SK-N-SH treated with all-trans-retinoic acid at 6 μM for 48 hours (cell line): ENCODE results near the gene TFCP2.
"Not testable (repeated sequence)": the region's sequence is repeated elsewhere in the genome, so short reads cannot be mapped to it uniquely, and the experiment has no call there.

Experiments used
- ATAC-seq: fragments of 200-7000 bp; cut with Tn5 transposase; 3 replicates; pipeline ENCODE4 v1.9.1; 2020; ENCODE audit warnings: mild to moderate bottlenecking, moderate library complexity
- ARNTL ChIP-seq: fragments of 450-650 bp; formaldehyde crosslinking; IDR thresholded peaks from 2 replicates; pipeline ENCODE4 v1.5.0; 2020; ENCODE audit warnings: low read depth, mild to moderate bottlenecking, moderate library complexity, borderline replicate concordance
- CSDC2 ChIP-seq: fragments of 250-450 bp; sonication (Bioruptor Pico); IDR thresholded peaks from 2 replicates; pipeline ENCODE4 v1.5.0; 2020; ENCODE audit warnings: mild to moderate bottlenecking, moderate library complexity
- ESRRG ChIP-seq: fragments of 250-450 bp; sonication (Bioruptor Pico); IDR thresholded peaks from 2 replicates; pipeline ENCODE4 v1.6.1; 2021; ENCODE audit warnings: mild to moderate bottlenecking
- GLIS3 ChIP-seq: fragments of 250-450 bp; sonication (Bioruptor Pico); IDR thresholded peaks from 2 replicates; pipeline ENCODE4 v1.5.0; 2020; ENCODE audit warnings: mild to moderate bottlenecking, moderate library complexity
- ISL1 ChIP-seq: fragments of 250-450 bp; sonication (Bioruptor Pico); IDR thresholded peaks from 2 replicates; pipeline ENCODE4 v2.1.2; 2022; ENCODE audit warnings: mild to moderate bottlenecking, moderate library complexity
- OSR1 ChIP-seq: fragments of 250-450 bp; sonication (Bioruptor Pico); IDR thresholded peaks from 2 replicates; pipeline ENCODE4 v1.8.0; 2022; ENCODE audit warnings: moderate library complexity, mild to moderate bottlenecking, inconsistent platforms
- PPARA ChIP-seq: fragments of 250-450 bp; sonication (Bioruptor Pico); IDR thresholded peaks from 2 replicates; pipeline ENCODE4 v1.5.0; 2020; ENCODE audit warnings: mild to moderate bottlenecking, borderline replicate concordance
- RARB ChIP-seq: fragments of 250-450 bp; sonication (Bioruptor Pico); IDR thresholded peaks from 2 replicates; pipeline ENCODE4 v1.8.0; 2021; ENCODE audit warnings: mild to moderate bottlenecking, moderate library complexity
- SNAI2 ChIP-seq: fragments of 250-450 bp; sonication (Bioruptor Pico); IDR thresholded peaks from 2 replicates; pipeline ENCODE4 v1.5.0; 2020; ENCODE audit warnings: mild to moderate bottlenecking, moderate library complexity
- ZFP30 ChIP-seq: fragments of 450-650 bp; formaldehyde crosslinking; IDR thresholded peaks from 2 replicates; pipeline ENCODE4 v1.5.0; 2022; ENCODE audit warnings: mild to moderate bottlenecking, moderate library complexity
- ZNF565 ChIP-seq: fragments of 450-650 bp; formaldehyde crosslinking; conservative IDR thresholded peaks from 2 replicates; pipeline ENCODE4 v1.5.0; 2020; ENCODE audit warnings: low read depth, mild to moderate bottlenecking, moderate library complexity
- TF ChIP-seq, protein P1 (sequence below): fragments of 250-450 bp; sonication (Bioruptor Pico); IDR thresholded peaks from 2 replicates; pipeline ENCODE4 v1.8.0; 2020; ENCODE audit warnings: mild to moderate bottlenecking, moderate library complexity, borderline replicate concordance
- TF ChIP-seq, protein P2 (sequence below): fragments of 250-450 bp; sonication (Bioruptor Pico); IDR thresholded peaks from 2 replicates; pipeline ENCODE4 v1.5.1; 2021; ENCODE audit warnings: mild to moderate bottlenecking, moderate library complexity
- TF ChIP-seq, protein P3 (sequence below): fragments of 250-450 bp; sonication (Bioruptor Pico); IDR thresholded peaks from 2 replicates; pipeline ENCODE4 v1.5.1; 2020; ENCODE audit warnings: low read depth, mild to moderate bottlenecking, moderate library complexity
- TF ChIP-seq, protein P4 (sequence below): fragments of 250-450 bp; sonication (Bioruptor Pico); IDR thresholded peaks from 2 replicates; pipeline ENCODE4 v1.5.0; 2020; ENCODE audit warnings: mild to moderate bottlenecking, moderate library complexity

The TFCP2 gene, protein sequence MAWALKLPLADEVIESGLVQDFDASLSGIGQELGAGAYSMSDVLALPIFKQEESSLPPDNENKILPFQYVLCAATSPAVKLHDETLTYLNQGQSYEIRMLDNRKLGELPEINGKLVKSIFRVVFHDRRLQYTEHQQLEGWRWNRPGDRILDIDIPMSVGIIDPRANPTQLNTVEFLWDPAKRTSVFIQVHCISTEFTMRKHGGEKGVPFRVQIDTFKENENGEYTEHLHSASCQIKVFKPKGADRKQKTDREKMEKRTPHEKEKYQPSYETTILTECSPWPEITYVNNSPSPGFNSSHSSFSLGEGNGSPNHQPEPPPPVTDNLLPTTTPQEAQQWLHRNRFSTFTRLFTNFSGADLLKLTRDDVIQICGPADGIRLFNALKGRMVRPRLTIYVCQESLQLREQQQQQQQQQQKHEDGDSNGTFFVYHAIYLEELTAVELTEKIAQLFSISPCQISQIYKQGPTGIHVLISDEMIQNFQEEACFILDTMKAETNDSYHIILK

DNA sequence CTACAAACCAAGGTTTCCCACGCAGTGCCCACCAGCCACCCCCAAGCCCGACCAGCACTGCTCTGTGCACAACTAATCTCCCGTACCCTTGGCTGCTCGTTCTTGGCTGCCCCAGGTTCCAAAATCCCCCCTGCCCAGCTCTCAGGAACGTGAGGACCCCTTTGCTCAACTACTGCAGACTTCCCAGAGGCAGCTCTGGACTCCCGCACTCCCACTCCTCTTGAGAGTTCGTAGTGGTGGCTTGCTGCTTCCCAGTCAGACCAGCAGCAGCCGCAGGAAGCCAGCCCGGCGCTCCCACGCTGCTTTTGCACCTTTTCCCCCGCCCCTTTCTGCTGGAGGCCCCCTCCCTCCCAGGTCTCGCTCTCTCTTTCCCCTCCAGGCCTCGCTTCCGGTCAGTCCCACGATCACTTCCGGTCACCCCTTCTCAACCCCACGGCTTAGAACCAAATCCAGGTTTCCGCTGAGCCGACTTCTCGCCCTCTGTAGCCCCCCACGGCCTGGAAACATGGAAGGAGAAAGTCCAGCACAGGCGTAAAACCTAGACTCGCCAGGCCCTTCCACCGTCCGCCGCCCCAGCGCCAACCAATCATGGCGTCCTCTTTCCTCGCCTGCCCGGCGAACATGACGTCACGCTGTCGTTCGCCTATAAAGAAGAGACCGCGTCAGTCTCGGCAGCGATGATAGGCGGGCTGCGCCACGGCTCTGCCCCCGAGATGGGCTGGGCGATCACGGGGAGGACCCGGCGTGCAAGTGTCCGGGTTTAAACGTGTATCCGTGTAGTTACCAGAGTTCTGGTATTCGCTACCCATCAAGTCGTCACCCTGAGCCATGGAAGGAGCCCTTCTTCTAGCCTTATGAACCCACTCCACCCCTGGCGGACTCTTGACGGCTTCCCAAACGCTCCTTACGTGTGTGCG, at the start of gene TFCP2:
TSS of gene TFCP2 (minus strand) at position 621 of the 917 bp plus-strand sequence. CDS start 713 bp downstream, outside the sequence.
- peak; percentile 94 for ATAC-seq
- TF ChIP-seq, protein P1, sequence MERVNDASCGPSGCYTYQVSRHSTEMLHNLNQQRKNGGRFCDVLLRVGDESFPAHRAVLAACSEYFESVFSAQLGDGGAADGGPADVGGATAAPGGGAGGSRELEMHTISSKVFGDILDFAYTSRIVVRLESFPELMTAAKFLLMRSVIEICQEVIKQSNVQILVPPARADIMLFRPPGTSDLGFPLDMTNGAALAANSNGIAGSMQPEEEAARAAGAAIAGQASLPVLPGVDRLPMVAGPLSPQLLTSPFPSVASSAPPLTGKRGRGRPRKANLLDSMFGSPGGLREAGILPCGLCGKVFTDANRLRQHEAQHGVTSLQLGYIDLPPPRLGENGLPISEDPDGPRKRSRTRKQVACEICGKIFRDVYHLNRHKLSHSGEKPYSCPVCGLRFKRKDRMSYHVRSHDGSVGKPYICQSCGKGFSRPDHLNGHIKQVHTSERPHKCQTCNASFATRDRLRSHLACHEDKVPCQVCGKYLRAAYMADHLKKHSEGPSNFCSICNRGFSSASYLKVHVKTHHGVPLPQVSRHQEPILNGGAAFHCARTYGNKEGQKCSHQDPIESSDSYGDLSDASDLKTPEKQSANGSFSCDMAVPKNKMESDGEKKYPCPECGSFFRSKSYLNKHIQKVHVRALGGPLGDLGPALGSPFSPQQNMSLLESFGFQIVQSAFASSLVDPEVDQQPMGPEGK (CRISPR knock-in tag), result peak; percentile 81; the same call in 1 of the 2 replicates
- TF ChIP-seq SNAI2, result no peak
- TF ChIP-seq, protein P2, sequence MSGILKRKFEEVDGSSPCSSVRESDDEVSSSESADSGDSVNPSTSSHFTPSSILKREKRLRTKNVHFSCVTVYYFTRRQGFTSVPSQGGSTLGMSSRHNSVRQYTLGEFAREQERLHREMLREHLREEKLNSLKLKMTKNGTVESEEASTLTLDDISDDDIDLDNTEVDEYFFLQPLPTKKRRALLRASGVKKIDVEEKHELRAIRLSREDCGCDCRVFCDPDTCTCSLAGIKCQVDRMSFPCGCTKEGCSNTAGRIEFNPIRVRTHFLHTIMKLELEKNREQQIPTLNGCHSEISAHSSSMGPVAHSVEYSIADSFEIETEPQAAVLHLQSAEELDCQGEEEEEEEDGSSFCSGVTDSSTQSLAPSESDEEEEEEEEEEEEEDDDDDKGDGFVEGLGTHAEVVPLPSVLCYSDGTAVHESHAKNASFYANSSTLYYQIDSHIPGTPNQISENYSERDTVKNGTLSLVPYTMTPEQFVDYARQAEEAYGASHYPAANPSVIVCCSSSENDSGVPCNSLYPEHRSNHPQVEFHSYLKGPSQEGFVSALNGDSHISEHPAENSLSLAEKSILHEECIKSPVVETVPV (CRISPR knock-in tag), result peak; percentile 62; the same call in 1 of the 2 replicates
- TF ChIP-seq, all 23 proteins: peak for 2

DNA sequence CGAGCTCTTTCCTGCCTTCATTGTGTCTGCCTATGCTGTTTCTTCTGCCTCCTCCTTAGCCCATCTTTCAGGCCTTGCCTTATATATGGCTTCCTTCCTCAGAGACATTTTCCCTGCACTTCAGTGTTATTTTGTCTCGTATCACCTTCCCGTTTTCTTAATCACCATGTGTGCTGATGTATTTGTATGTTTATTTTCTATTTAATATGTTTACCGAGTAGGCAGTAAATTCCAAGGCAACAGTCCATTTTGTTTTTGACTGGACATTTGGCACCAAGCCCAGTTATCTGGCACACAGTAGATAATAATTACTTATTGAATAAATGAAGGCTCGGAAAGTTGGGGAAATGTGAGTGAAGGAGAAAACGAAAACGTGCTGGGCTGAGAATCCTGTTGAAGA, 49.5 kb upstream of the TFCP2 start:
- ATAC-seq, result no peak

DNA sequence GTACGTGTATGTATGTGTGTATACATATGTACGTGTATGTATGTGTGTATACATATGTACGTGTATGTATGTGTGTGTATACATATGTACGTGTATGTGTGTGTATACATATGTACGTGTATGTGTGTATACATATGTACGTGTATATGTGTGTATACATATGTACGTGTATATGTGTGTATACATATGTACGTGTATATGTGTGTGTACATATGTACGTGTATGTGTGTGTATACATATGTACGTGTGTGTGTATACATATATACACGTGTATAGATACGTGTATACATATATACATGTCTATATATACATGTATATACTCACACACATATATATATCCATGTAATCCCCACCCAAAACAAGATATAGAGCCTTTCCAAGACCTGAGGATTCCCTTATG, 46.9 kb upstream of the TFCP2 start:
- not testable (repeated sequence) for ATAC-seq

More for the DNA sequence above, 49.5 kb upstream of the TFCP2 start:
- TF ChIP-seq, protein P3, sequence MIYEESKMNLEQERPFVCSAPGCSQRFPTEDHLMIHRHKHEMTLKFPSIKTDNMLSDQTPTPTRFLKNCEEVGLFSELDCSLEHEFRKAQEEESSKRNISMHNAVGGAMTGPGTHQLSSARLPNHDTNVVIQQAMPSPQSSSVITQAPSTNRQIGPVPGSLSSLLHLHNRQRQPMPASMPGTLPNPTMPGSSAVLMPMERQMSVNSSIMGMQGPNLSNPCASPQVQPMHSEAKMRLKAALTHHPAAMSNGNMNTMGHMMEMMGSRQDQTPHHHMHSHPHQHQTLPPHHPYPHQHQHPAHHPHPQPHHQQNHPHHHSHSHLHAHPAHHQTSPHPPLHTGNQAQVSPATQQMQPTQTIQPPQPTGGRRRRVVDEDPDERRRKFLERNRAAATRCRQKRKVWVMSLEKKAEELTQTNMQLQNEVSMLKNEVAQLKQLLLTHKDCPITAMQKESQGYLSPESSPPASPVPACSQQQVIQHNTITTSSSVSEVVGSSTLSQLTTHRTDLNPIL (CRISPR knock-in tag), result no peak
- no peak for TF ChIP-seq ISL1 (CRISPR knock-in tag)
- no peak for TF ChIP-seq ARNTL (CRISPR knock-in tag)
- no peak for TF ChIP-seq CSDC2 (CRISPR knock-in tag)
- TF ChIP-seq, protein P4, sequence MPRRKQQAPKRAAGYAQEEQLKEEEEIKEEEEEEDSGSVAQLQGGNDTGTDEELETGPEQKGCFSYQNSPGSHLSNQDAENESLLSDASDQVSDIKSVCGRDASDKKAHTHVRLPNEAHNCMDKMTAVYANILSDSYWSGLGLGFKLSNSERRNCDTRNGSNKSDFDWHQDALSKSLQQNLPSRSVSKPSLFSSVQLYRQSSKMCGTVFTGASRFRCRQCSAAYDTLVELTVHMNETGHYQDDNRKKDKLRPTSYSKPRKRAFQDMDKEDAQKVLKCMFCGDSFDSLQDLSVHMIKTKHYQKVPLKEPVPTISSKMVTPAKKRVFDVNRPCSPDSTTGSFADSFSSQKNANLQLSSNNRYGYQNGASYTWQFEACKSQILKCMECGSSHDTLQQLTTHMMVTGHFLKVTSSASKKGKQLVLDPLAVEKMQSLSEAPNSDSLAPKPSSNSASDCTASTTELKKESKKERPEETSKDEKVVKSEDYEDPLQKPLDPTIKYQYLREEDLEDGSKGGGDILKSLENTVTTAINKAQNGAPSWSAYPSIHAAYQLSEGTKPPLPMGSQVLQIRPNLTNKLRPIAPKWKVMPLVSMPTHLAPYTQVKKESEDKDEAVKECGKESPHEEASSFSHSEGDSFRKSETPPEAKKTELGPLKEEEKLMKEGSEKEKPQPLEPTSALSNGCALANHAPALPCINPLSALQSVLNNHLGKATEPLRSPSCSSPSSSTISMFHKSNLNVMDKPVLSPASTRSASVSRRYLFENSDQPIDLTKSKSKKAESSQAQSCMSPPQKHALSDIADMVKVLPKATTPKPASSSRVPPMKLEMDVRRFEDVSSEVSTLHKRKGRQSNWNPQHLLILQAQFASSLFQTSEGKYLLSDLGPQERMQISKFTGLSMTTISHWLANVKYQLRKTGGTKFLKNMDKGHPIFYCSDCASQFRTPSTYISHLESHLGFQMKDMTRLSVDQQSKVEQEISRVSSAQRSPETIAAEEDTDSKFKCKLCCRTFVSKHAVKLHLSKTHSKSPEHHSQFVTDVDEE (CRISPR knock-in tag), result no peak
- no peak for TF ChIP-seq ZNF565
- no peak for TF ChIP-seq GLIS3
- TF ChIP-seq ESRRG (CRISPR knock-in tag), result no peak
- TF ChIP-seq ZFP30 (CRISPR knock-in tag), result no peak
- TF ChIP-seq, protein P1 (CRISPR knock-in tag), result no peak
- TF ChIP-seq RARB, result no peak
- TF ChIP-seq OSR1 (CRISPR knock-in tag), result no peak

DNA sequence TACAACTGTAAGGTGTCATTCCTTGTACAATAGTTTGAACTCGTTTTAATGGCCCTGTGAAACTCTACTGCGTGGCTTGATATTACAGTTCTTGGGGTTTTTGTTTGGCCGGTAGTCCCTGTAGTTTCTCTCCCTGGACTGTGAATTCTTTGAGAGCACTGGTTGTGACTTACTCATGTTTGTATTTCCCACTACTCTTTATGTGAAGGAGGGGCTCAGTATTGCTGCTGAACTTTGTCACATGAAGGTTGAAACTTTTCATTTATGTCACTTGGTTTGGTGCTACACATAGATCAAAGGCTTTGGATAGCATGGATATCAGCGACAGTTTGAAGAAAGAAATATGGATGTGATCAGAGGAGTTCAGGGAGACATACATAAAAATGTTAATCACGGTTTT, 46.4 kb upstream of the TFCP2 start:
- no peak for ATAC-seq
- TF ChIP-seq PPARA, result no peak
- TF ChIP-seq, protein P2 (CRISPR knock-in tag), result no peak
- TF ChIP-seq OSR1 (CRISPR knock-in tag), result no peak
